Measurements from ENCODE around the gene EPB41L4A. TPM values are rescaled to one million over a fixed set of nuclear protein-coding genes. Genes with fewer than 3 reads are reported as not detected.

Gene EPB41L4A
- total RNA-seq, 1 donor from 2014 or later, result 6.7 TPM

GRCh38 chr5:112338681-112339337, 80.3 kb downstream of the EPB41L4A start:
- DNase-seq (ENCODE audit: low read depth), result peak; percentile 92
- H3K4me3 ChIP-seq (ENCODE audit: low read depth, low read length), result peak overlapping the region; percentile 18
- TF ChIP-seq, protein P1, sequence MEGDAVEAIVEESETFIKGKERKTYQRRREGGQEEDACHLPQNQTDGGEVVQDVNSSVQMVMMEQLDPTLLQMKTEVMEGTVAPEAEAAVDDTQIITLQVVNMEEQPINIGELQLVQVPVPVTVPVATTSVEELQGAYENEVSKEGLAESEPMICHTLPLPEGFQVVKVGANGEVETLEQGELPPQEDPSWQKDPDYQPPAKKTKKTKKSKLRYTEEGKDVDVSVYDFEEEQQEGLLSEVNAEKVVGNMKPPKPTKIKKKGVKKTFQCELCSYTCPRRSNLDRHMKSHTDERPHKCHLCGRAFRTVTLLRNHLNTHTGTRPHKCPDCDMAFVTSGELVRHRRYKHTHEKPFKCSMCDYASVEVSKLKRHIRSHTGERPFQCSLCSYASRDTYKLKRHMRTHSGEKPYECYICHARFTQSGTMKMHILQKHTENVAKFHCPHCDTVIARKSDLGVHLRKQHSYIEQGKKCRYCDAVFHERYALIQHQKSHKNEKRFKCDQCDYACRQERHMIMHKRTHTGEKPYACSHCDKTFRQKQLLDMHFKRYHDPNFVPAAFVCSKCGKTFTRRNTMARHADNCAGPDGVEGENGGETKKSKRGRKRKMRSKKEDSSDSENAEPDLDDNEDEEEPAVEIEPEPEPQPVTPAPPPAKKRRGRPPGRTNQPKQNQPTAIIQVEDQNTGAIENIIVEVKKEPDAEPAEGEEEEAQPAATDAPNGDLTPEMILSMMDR (conservative IDR thresholded peaks at IDR 0.05; ENCODE audit: low read depth, low read length), result no peak

DNA sequence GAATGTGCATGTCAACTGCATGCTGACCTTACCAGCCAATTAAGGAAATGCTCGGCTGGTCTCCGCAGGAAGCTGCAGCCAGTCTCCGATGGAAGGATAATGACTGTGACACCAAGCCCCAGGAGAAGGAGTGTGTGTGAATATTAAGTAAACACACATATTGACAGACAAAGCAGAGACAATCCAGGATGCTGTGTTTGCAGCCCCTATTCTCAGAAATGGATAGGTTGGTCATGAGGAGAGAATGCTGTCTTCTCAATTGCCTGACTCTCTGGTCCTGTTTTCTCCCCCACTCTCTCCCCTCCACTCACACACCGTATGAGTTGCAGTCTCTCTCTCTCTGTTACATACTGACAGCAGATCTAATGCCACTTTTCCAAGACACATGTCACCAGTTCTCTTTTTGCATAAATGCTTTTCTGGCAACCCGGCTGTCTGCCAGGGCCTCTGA, 85.7 kb downstream of the EPB41L4A start:
- H3K4me3 ChIP-seq (ENCODE audit: low read depth, low read length), result no peak overlapping the region
- no peak for DNase-seq (ENCODE audit: low read depth)
- TF ChIP-seq, protein P1 (conservative IDR thresholded peaks at IDR 0.05; ENCODE audit: low read depth, low read length), result no peak

DNA sequence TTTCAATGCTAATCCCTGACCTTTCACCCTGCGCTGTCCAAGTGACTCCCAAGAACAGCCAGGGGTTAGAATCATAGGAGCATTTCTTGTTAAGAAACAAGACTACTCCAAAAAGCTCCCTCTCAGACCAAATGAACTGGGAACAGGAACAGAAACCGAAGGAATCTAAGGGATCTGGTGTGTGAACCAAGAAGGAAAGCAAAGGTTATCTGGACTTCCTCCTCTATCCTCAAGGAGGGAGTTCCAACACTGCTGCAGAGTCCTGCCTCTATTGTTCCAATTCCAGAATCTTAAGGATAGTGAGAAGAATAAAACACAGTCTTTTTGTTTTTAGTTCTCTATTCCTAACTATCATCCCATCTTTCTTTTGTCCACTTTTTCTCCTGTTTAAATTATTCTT, 87.2 kb downstream of the EPB41L4A start:
- H3K4me3 ChIP-seq (ENCODE audit: low read depth, low read length), result no peak overlapping the region
- TF ChIP-seq, protein P1 (conservative IDR thresholded peaks at IDR 0.05; ENCODE audit: low read depth, low read length), result no peak

DNA sequence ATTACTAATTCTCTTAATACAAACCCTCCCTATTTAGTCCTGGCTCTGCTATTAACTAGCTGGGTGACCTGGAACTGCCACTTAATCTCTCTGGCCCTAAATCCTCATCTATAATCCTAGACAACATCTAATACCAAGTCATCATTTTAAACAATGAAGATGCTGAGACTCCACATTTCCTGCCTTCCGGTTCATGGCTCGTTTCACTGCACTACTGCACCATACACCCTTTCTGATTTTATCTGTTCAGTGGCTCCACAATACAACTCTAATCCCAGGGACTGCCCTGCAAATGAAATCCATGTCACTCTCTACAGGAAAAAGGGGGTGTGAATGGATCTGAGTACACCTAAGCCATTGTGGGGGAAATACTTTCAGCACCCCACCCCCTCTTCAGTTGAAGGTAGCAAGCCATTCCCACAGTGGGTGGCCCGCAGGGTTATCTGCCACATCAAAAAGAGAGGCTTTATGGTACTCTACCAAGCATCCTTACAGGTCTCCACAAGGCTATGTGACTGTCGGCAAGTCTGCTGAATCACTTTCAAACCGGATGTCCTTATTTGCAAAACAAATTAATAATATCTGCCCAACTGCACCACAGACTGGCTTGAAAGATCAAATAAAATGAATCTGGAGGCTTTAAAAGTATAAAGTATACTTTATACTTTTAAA, 89.5 kb downstream of the EPB41L4A start:
- no peak overlapping the region for H3K4me3 ChIP-seq (ENCODE audit: low read depth, low read length)
- no peak for DNase-seq (ENCODE audit: low read depth)
- TF ChIP-seq, protein P1 (conservative IDR thresholded peaks at IDR 0.05; ENCODE audit: low read depth, low read length), result no peak

More for the DNA sequence above, 87.2 kb downstream of the EPB41L4A start:
- no peak for DNase-seq (ENCODE audit: low read depth)

DNA sequence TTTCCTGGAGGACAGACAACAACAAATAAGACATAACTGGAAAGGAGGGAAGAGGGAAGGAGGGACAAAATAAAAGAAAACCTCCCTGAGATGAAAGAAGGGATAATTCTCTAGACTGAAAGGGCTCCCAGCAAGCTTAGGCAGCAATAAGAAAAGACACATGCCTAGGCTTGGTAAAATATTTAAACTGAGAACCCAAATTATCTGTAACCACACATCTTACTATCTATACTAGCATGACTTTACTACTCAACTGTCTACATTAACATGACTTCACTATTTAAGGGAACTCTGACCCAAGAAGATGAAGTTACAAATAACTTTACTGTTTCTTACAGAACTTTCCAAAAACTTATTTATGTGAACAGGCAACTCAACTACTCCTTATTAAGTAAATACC, 95.9 kb downstream of the EPB41L4A start:
- no peak overlapping the region for H3K4me3 ChIP-seq (ENCODE audit: low read depth, low read length)
- TF ChIP-seq, protein P1 (conservative IDR thresholded peaks at IDR 0.05; ENCODE audit: low read depth, low read length), result no peak
- DNase-seq (ENCODE audit: low read depth), result no peak

DNA sequence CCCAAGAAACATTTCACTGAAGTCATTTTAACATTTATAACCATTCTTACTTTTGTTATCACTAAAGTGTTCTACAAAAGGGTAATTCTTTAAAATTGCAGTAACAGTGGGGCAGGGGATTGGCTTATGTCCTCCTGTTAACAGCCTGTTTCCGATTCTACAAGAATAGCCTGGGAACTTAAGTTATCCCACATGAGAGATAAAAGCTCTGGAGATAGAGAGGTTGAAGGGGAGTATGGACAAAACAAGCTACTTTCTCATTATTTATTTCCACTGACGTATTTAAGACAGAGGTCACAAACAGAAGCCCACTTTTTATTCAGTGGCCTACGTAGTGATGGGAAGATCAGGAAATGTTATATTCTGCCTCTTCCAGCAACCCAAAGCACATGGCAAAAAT, 98.7 kb downstream of the EPB41L4A start:
- DNase-seq (ENCODE audit: low read depth), result no peak
- H3K4me3 ChIP-seq (ENCODE audit: low read depth, low read length), result no peak overlapping the region
- TF ChIP-seq, protein P1 (conservative IDR thresholded peaks at IDR 0.05; ENCODE audit: low read depth, low read length), result no peak
